Stimulated activated naive CD4-positive, alpha-beta T cell treated with Interleukin-2 at 50 U/mL for 16 hours (primary cell): ENCODE measurements around the gene SLC2A9.

Experiments
- DNase-seq: peaks from one replicate; lab custom pipeline; 2025; lab: John Stamatoyannopoulos, UW

SLC2A9 gene

GRCh38 chr4:10020871-10021652 is at the start of gene SLC2A9:
SLC2A9 (minus strand) TSS chr4:10021497; CDS start chr4:10021429, 68 bp downstream.
- no peak for DNase-seq

- DNase-seq, result no peak
Measured at GRCh38 chr4:10069075-10069642, 47.9 kb upstream of the SLC2A9 start.

- no peak for DNase-seq
Measured at GRCh38 chr4:10066670-10067651, 45.7 kb upstream of the SLC2A9 start.

- DNase-seq, result no peak
Measured at GRCh38 chr4:10066206-10066605, 44.9 kb upstream of the SLC2A9 start.

GRCh38 chr4:10063544-10064300 is 42.4 kb upstream of the SLC2A9 start:
- DNase-seq, result no peak

- DNase-seq, result no peak
Measured at GRCh38 chr4:10061650-10062415, 40.5 kb upstream of the SLC2A9 start.

- DNase-seq, result no peak
Measured at GRCh38 chr4:10058371-10058770, 37.1 kb upstream of the SLC2A9 start.

GRCh38 chr4:10057023-10057395 is 35.7 kb upstream of the SLC2A9 start:
- DNase-seq, result no peak

- no peak for DNase-seq
Measured at GRCh38 chr4:10056334-10057022, 35.2 kb upstream of the SLC2A9 start.

GRCh38 chr4:10055871-10056270 is 34.6 kb upstream of the SLC2A9 start:
- DNase-seq, result no peak

- no peak for DNase-seq
Measured at GRCh38 chr4:10054571-10055041, 33.3 kb upstream of the SLC2A9 start.

- DNase-seq, result no peak
Measured at GRCh38 chr4:10053635-10054453, 32.5 kb upstream of the SLC2A9 start.

- no peak for DNase-seq
Measured at GRCh38 chr4:10051517-10052135, 30.3 kb upstream of the SLC2A9 start.

GRCh38 chr4:10050721-10051120 is 29.4 kb upstream of the SLC2A9 start:
- no peak for DNase-seq

- DNase-seq, result no peak
Measured at GRCh38 chr4:10050261-10050661, 29.0 kb upstream of the SLC2A9 start.

- no peak for DNase-seq
Measured at GRCh38 chr4:10048941-10049697, 27.8 kb upstream of the SLC2A9 start.

- no peak for DNase-seq
Measured at GRCh38 chr4:10047967-10048366, 26.7 kb upstream of the SLC2A9 start.

- DNase-seq, result no peak
Measured at GRCh38 chr4:10046471-10046870, 25.2 kb upstream of the SLC2A9 start.
